ENCODE data around the gene PRSS53.

DNA sequence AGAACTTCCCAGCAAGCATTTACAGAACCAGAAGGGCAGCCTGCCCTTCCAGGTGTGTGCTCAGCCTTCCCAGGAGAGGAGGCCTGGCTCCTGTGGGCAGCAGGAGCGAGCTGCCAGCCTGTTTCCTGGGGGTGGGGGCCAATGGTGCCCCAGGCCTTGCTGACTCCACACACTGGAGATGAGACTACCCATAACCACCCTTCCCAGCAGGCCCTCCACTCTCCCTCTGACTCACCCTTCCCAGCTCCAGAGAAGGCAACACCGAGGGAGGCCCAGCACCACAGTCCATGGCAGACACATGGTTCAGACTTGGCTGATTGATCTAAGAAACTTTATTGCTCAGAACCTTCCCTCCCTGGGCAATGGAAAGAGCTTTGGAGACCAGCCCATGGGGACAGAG, 1.8 kb upstream of the PRSS53 start:
- TF ChIP-seq, protein P1, sequence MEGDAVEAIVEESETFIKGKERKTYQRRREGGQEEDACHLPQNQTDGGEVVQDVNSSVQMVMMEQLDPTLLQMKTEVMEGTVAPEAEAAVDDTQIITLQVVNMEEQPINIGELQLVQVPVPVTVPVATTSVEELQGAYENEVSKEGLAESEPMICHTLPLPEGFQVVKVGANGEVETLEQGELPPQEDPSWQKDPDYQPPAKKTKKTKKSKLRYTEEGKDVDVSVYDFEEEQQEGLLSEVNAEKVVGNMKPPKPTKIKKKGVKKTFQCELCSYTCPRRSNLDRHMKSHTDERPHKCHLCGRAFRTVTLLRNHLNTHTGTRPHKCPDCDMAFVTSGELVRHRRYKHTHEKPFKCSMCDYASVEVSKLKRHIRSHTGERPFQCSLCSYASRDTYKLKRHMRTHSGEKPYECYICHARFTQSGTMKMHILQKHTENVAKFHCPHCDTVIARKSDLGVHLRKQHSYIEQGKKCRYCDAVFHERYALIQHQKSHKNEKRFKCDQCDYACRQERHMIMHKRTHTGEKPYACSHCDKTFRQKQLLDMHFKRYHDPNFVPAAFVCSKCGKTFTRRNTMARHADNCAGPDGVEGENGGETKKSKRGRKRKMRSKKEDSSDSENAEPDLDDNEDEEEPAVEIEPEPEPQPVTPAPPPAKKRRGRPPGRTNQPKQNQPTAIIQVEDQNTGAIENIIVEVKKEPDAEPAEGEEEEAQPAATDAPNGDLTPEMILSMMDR (IDR thresholded peaks at IDR 0.05 in 8 of 11, conservative IDR thresholded peaks at IDR 0.05 in 3 of 11) = no peak
- TF ChIP-seq POLR2A (IDR thresholded peaks at IDR 0.05) = no peak
